Breast epithelium (tissue), 4 donors: ENCODE results near the gene TBC1D7. TPM values are rescaled to one million over a fixed set of nuclear protein-coding genes. Genes with fewer than 3 reads are reported as not detected.

Experiments
- DNase-seq, 2 donors: peaks; one replicate each; pipeline ENCODE4 v3.0.0-alpha.2; 2019; ENCODE audit warnings: low spot score in 2 of 2
- H3K27ac ChIP-seq, 2 donors: fragments of 200-600 bp; sonication (generic) in 1 of 2; one replicate each; pipeline ENCODE4 v1.5.1; 2016 to 2019; ENCODE audit warnings: mild to moderate bottlenecking in 1 of 2
- H3K27me3 ChIP-seq, 2 donors: fragments of 200-600 bp; sonication (generic) in 1 of 2; one replicate each; pipeline versions ENCODE4 v1.5.1 to v1.6.0; 2017 to 2019; ENCODE audit warnings: control low read depth in 1 of 2, mild to moderate bottlenecking in 1 of 2
- H3K36me3 ChIP-seq: fragments of 200-600 bp; one replicate; pipeline ENCODE4 v1.5.1; 2019
- H3K4me1 ChIP-seq, 2 donors: fragments of 200-600 bp; sonication (generic); one replicate each; pipeline ENCODE4 v1.5.1; 2016 to 2019; ENCODE audit warnings: control low read depth in 1 of 2
- H3K4me3 ChIP-seq, 3 donors: fragments of 200-600 bp; sonication (generic); 1 replicate in 2 of 3; 2 replicates in 1 of 3; pipeline ENCODE4 v1.5.1; 2016 to 2019; ENCODE audit warnings: mild to moderate bottlenecking in 3 of 3, moderate library complexity in 2 of 3
- H3K9me3 ChIP-seq, 2 donors: fragments of 200-600 bp; sonication (generic) in 1 of 2; one replicate each; pipeline ENCODE4 v1.5.1; 2016 to 2019; ENCODE audit warnings: control low read depth in 1 of 2
- POLR2A ChIP-seq: fragments of 450-650 bp; IDR thresholded peaks from one replicate; pipeline ENCODE4 v1.6.1; 2016; ENCODE audit warnings: antibody characterized with exemption, mild to moderate bottlenecking, moderate library complexity
- POLR2AphosphoS5 ChIP-seq, 3 donors: sonication (generic); formaldehyde crosslinking; IDR thresholded peaks; one replicate each; pipeline ENCODE4 v1.6.1; 2017; ENCODE audit warnings: antibody characterized with exemption in 3 of 3
- intact Hi-C: fragments of 100-400 bp; cut with DNase I; formaldehyde crosslinking; loops from one replicate; pipeline ENCODE4 v1.15.1; 2023; ENCODE audit warnings: low total_unique reads
- total RNA-seq, 3 donors: library from RNA; depleted of rRNA; stranded (reverse); fragments of >200 nt; gene quantifications; one replicate each; pipeline ENCODE4 v1.1.0, GENCODE V29; 2016
- TF ChIP-seq, protein P1 (sequence below), 3 donors: fragments of 450-650 bp; IDR thresholded peaks; one replicate each; pipeline ENCODE4 v1.5.1; 2016 to 2017; ENCODE audit warnings: antibody characterized with exemption in 3 of 3, mild to moderate bottlenecking in 3 of 3, moderate library complexity in 3 of 3

TBC1D7 gene
- total RNA-seq, 3 donors from 2014 or later, result 8.6 to 10.6 (median 9.8) TPM

DNA sequence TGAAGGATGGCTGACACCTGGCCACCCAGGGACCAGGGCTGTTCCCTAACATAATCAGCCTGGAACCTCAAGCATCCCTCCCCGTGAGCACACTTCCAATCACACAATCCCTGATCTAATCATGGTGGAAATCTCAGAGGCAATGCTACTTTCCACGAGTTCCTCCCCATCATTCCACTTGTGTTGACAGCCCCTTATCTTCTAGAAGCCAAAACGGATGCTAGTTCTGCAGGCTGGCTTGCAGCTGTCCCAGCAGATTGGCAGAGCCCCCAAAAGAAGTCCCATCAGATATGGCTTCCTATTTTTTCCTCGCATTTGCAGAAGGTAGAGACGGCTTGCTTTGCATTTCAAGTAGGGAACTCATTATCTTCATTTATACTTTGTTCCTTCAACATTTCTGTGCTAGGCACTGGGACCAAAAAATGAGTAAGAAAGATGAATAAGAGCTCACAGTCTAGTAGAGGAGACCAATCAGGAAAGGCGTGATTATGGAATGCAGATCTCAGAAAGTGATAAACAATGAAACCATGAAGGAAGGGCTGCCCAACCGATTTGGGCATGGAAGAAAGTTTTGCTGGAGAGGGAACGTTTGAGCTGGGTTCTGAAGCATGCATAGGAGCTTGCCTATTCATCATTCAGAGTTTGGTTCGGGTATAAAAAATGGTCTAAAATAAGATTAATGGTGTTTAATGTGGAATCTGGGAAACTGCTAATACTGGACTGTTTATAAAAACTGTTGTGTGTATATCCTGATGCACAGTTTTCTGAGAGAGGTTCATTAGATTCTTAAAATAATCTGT lies 44.6 kb upstream of the TBC1D7 start:
- H3K27ac ChIP-seq, result no peak overlapping the region
- H3K4me1 ChIP-seq, result no peaks in the 10 kb centered on the region
- DNase-seq, result no peak
- no peaks in the 10 kb centered on the region for H3K36me3 ChIP-seq
- TF ChIP-seq POLR2AphosphoS5 (IDR thresholded peaks at IDR 0.05) (no peak), POLR2A (no peak)
- TF ChIP-seq, protein P1, sequence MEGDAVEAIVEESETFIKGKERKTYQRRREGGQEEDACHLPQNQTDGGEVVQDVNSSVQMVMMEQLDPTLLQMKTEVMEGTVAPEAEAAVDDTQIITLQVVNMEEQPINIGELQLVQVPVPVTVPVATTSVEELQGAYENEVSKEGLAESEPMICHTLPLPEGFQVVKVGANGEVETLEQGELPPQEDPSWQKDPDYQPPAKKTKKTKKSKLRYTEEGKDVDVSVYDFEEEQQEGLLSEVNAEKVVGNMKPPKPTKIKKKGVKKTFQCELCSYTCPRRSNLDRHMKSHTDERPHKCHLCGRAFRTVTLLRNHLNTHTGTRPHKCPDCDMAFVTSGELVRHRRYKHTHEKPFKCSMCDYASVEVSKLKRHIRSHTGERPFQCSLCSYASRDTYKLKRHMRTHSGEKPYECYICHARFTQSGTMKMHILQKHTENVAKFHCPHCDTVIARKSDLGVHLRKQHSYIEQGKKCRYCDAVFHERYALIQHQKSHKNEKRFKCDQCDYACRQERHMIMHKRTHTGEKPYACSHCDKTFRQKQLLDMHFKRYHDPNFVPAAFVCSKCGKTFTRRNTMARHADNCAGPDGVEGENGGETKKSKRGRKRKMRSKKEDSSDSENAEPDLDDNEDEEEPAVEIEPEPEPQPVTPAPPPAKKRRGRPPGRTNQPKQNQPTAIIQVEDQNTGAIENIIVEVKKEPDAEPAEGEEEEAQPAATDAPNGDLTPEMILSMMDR (IDR thresholded peaks at IDR 0.05), result no peak
- intact Hi-C loops, result no loop called here
- no peaks in the 10 kb centered on the region for H3K9me3 ChIP-seq
- no peaks in the 10 kb centered on the region for H3K27me3 ChIP-seq
- H3K4me3 ChIP-seq, result no peak overlapping the region

GRCh38 chr6:13372076-13372475 lies 43.7 kb upstream of the TBC1D7 start:
- intact Hi-C loops, result no loop called here
- H3K27ac ChIP-seq, result no peak overlapping the region
- no peaks in the 10 kb centered on the region for H3K36me3 ChIP-seq
- no peaks in the 10 kb centered on the region for H3K9me3 ChIP-seq
- DNase-seq, result no peak
- no peak overlapping the region for H3K4me3 ChIP-seq
- TF ChIP-seq POLR2AphosphoS5 (IDR thresholded peaks at IDR 0.05) (no peak), POLR2A (no peak)
- TF ChIP-seq, protein P1 (IDR thresholded peaks at IDR 0.05), result no peak
- H3K4me1 ChIP-seq, result no peaks in the 10 kb centered on the region
- no peaks in the 10 kb centered on the region for H3K27me3 ChIP-seq

- intact Hi-C loops, result no loop called here
- no peak for DNase-seq
- no peaks in the 10 kb centered on the region for H3K27me3 ChIP-seq
- H3K4me3 ChIP-seq, result no peak overlapping the region
- TF ChIP-seq, protein P1 (IDR thresholded peaks at IDR 0.05), result no peak
- no peak for TF ChIP-seq POLR2AphosphoS5 (IDR thresholded peaks at IDR 0.05)
- no peak for TF ChIP-seq POLR2A
- H3K36me3 ChIP-seq, result no peaks in the 10 kb centered on the region
- H3K4me1 ChIP-seq, result no peaks in the 10 kb centered on the region
- no peaks in the 10 kb centered on the region for H3K9me3 ChIP-seq
- no peak overlapping the region for H3K27ac ChIP-seq
Measured at GRCh38 chr6:13371421-13372072, 43.2 kb upstream of the TBC1D7 start.

- TF ChIP-seq, protein P1 (IDR thresholded peaks at IDR 0.05), result no peak
- no peak for TF ChIP-seq POLR2A
- TF ChIP-seq POLR2AphosphoS5 (IDR thresholded peaks at IDR 0.05), result no peak
- H3K27ac ChIP-seq, result no peak overlapping the region
- intact Hi-C loops, result no loop called here
- H3K36me3 ChIP-seq, result no peaks in the 10 kb centered on the region
- no peak overlapping the region for H3K4me3 ChIP-seq
- no peaks in the 10 kb centered on the region for H3K27me3 ChIP-seq
- H3K4me1 ChIP-seq, result no peaks in the 10 kb centered on the region
- H3K9me3 ChIP-seq, result no peaks in the 10 kb centered on the region
- DNase-seq, result no peak
Measured at GRCh38 chr6:13370623-13371022, 42.3 kb upstream of the TBC1D7 start.

GRCh38 chr6:13369591-13369990 lies 41.3 kb upstream of the TBC1D7 start:
- Histone ChIP-seq H3K4me3 (no peak overlapping the region), H3K36me3 (no peaks in the 10 kb centered on the region), H3K9me3 (no peaks in the 10 kb centered on the region), H3K27ac (no peak overlapping the region), H3K4me1 (no peaks in the 10 kb centered on the region), H3K27me3 (no peaks in the 10 kb centered on the region)
- intact Hi-C loops, result loop anchor here (10.0 kb wide), 1 partner anchor 1785 kb away; no protein-coding TSS in a partner anchor
- DNase-seq, result no peak
- TF ChIP-seq POLR2AphosphoS5 (IDR thresholded peaks at IDR 0.05) (no peak), POLR2A (no peak)
- TF ChIP-seq, protein P1 (IDR thresholded peaks at IDR 0.05), result no peak
